Lower leg skin (tissue), 4 donors: Measurements from ENCODE around the gene SLC25A6. TPM values are rescaled to one million over a fixed set of nuclear protein-coding genes. Genes with fewer than 3 reads are reported as not detected.
A peak's percentile ranks its signal among the peaks of the same experiment; 100 is the strongest.

Experiments
- DNase-seq, 2 donors: peaks; one replicate each; pipeline ENCODE4 v3.0.0-alpha.2; 2019; ENCODE audit warnings: low spot score in 2 of 2
- H3K4me3 ChIP-seq: fragments of 200-600 bp; sonication (generic); 2 replicates; pipeline ENCODE4 v1.5.1; 2017; ENCODE audit warnings: mild to moderate bottlenecking, low read depth; ENCODE audit not compliant: poor library complexity, severe bottlenecking
- CTCF ChIP-seq, 3 donors: fragments of 450-650 bp; IDR thresholded peaks; one replicate each; pipeline ENCODE4 v1.5.1; 2016; ENCODE audit warnings: antibody characterized with exemption in 3 of 3, mild to moderate bottlenecking in 3 of 3, moderate library complexity in 2 of 3
- POLR2A ChIP-seq, 2 donors: fragments of 450-650 bp; IDR thresholded peaks; one replicate each; pipeline ENCODE4 v1.6.1; 2016 to 2017; ENCODE audit warnings: antibody characterized with exemption in 2 of 2, mild to moderate bottlenecking in 1 of 2, moderate library complexity in 1 of 2
- whole genome bisulfite sequencing, 2 donors: methylation state at CpG; one replicate each; pipeline ENCODE4 v1.1.5; 2018; 5-methylcytosine and 5-hydroxymethylcytosine counted together
- intact Hi-C: fragments of 100-400 bp; cut with DNase I; formaldehyde crosslinking; loops from one replicate; pipeline ENCODE4 v1.15.0; 2023; ENCODE audit warnings: low total_unique reads
- total RNA-seq, 4 donors: library from RNA; depleted of rRNA; stranded (reverse); fragments of >200 nt; gene quantifications; one replicate each; pipeline ENCODE4 v1.1.0, GENCODE V29; 2016

Gene SLC25A6
- total RNA-seq, 4 donors from 2014 or later, result 187 to 282 (median 260) TPM

- intact Hi-C loops, result no loop called here
- TF ChIP-seq POLR2A (IDR thresholded peaks at IDR 0.05), result no peak
- no peak for TF ChIP-seq CTCF (IDR thresholded peaks at IDR 0.05)
- no peak for DNase-seq
- WGBS, 2 donors, result 80 to 84% methylated on average over 4 of the region's 4 CpGs
- H3K4me3 ChIP-seq, result no peak overlapping the region
These were observed 3.3 kb downstream of the SLC25A6 start for GRCh38 chrX:1388651-1389050.

GRCh38 chrX:1387141-1387776 lies 4.7 kb downstream of the SLC25A6 start:
- peak in 1 of 2 donors; percentile 10 for DNase-seq
- no peak overlapping the region for H3K4me3 ChIP-seq
- TF ChIP-seq CTCF (IDR thresholded peaks at IDR 0.05), result no peak
- TF ChIP-seq POLR2A (IDR thresholded peaks at IDR 0.05), result no peak
- intact Hi-C loops, result no loop called here
- 96 to 97% methylated on average over 37 to 43 of the region's 43 CpGs for WGBS, 2 donors

- no peak overlapping the region for H3K4me3 ChIP-seq
- peak; percentile 13 to 83 for DNase-seq
- TF ChIP-seq POLR2A (IDR thresholded peaks at IDR 0.05), result no peak
- TF ChIP-seq CTCF (IDR thresholded peaks at IDR 0.05), result no peak
- intact Hi-C loops, result no loop called here
- WGBS, 2 donors, result 96 to 97% methylated on average over 41 of the region's 41 CpGs
These were observed 5.4 kb downstream of the SLC25A6 start for GRCh38 chrX:1386338-1387127.

- TF ChIP-seq CTCF (IDR thresholded peaks at IDR 0.05) (no peak), POLR2A (IDR thresholded peaks at IDR 0.05) (no peak)
- 95% methylated on average over 28 to 36 of the region's 36 CpGs for WGBS, 2 donors
- no peak overlapping the region for H3K4me3 ChIP-seq
- DNase-seq, result peak; percentile 16 to 84
- intact Hi-C loops, result no loop called here
These were observed 6.4 kb downstream of the SLC25A6 start for GRCh38 chrX:1385253-1386223.

- intact Hi-C loops, result no loop called here
- H3K4me3 ChIP-seq, result no peak overlapping the region
- 92 to 94% methylated on average over 18 of the region's 18 CpGs for WGBS, 2 donors
- peak; percentile 13 to 72 for DNase-seq
- no peak for TF ChIP-seq POLR2A (IDR thresholded peaks at IDR 0.05)
- TF ChIP-seq CTCF (IDR thresholded peaks at IDR 0.05), result no peak
These were observed 7.2 kb downstream of the SLC25A6 start for GRCh38 chrX:1384658-1385252.
